ENCODE results near the gene CABLES2.
"Not testable (repeated sequence)": the region's sequence is repeated elsewhere in the genome, so short reads cannot be mapped to it uniquely, and the experiment has no call there.

DNA sequence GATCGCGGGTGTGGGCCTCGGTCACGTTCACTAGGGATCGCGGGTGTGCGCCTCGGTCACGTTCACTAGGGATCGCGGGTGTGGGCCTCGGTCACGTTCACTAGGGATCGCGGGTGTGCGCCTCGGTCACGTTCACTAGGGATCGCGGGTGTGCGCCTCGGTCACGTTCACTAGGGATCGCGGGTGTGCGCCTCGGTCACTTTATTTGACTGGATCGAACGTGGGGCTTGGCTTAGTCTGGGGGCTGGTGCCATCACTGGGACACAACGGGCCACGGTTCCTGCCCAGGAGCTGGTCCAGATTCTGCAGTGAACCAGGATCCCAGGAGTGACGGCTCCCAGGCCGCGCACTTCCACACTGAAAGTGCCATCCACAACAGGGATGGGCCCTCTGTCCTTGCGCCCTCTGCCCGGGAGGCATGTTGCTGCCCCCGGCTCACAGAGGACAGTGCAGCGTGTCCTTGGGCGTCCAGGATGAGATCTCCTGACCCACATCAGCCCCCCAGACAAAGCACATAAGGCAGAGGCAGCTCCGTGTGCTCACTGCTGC lies 33.4 kb downstream of the CABLES2 start:
- not testable (repeated sequence) for TF ChIP-seq CHD2 (IDR thresholded peaks at IDR 0.05; ENCODE audit: low read length, partially characterized antibody); CTCF (IDR thresholded peaks at IDR 0.05); SMC3 (IDR thresholded peaks at IDR 0.05); POLR2A (IDR thresholded peaks at IDR 0.05; ENCODE audit: low read length); JUNB (IDR thresholded peaks at IDR 0.05); ESRRA (IDR thresholded peaks at IDR 0.05; ENCODE audit: borderline replicate concordance, low read length); RFX5 (IDR thresholded peaks at IDR 0.05); EHMT2 (IDR thresholded peaks at IDR 0.05; ENCODE audit: low read depth); KDM1A (IDR thresholded peaks at IDR 0.05; ENCODE audit: low read depth); HMGXB4 (CRISPR knock-in tag; IDR thresholded peaks at IDR 0.05; ENCODE audit: borderline replicate concordance)
- TF ChIP-seq, protein P1, sequence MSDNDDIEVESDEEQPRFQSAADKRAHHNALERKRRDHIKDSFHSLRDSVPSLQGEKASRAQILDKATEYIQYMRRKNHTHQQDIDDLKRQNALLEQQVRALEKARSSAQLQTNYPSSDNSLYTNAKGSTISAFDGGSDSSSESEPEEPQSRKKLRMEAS (IDR thresholded peaks at IDR 0.05) = not testable (repeated sequence)
